ENCODE data around the gene MYH9. TPM values are rescaled to one million over a fixed set of nuclear protein-coding genes. Genes with fewer than 3 reads are reported as not detected.

MYH9 gene
- total and polyA plus RNA-seq, 11 donors, result 109 to 482 (median 238) TPM

- H3K36me3 ChIP-seq, result peaks cover 0 to 25% (median 0%) of the 10 kb centered on the region in 9 donors
- peak overlapping the region in 6 of 12 donors; percentile 1 to 35 (median 19) for H3K4me3 ChIP-seq
- no peak for DNase-seq
- peak overlapping the region; percentile 57 to 99 (median 88) for H3K27ac ChIP-seq
- H3K9me3 ChIP-seq, result no peaks in the 10 kb centered on the region
- intact Hi-C loops (cut with DNase I), result no loop called here
- no peaks in the 10 kb centered on the region for H3K27me3 ChIP-seq
- WGBS, 4 donors, result 24 to 34% (median 29%) methylated on average over 6 of the region's 6 CpGs
- peaks cover 57 to 98% (median 95%) of the 10 kb centered on the region in 12 donors for H3K4me1 ChIP-seq
- peak in 1 of 4 donors; percentile 14 for ATAC-seq
- TF ChIP-seq POLR2A (IDR thresholded peaks at IDR 0.05), result no peak
- no peak for TF ChIP-seq CTCF (IDR thresholded peaks at IDR 0.05)
These were observed 32.4 kb downstream of the MYH9 start for GRCh38 chr22:36355362-36355761.

- DNase-seq, result peak in 4 of 5 donors; percentile 70 to 82 (median 76)
- peak overlapping the region; percentile 57 to 99 (median 88) for H3K27ac ChIP-seq
- H3K4me1 ChIP-seq, result peaks cover 45 to 99% (median 96%) of the 10 kb centered on the region in 12 donors
- WGBS, 4 donors, result 37 to 49% (median 42%) methylated on average over 15 to 16 of the region's 16 CpGs
- peak overlapping the region in 2 of 12 donors; percentile 18 to 33 for H3K4me3 ChIP-seq
- no peak for TF ChIP-seq CTCF (IDR thresholded peaks at IDR 0.05)
- H3K9me3 ChIP-seq, result no peaks in the 10 kb centered on the region
- peaks cover 0 to 39% (median 12%) of the 10 kb centered on the region in 9 donors for H3K36me3 ChIP-seq
- intact Hi-C loops (cut with DNase I), result no loop called here
- H3K27me3 ChIP-seq, result no peaks in the 10 kb centered on the region
- peak in 3 of 4 donors; percentile 46 to 75 (median 59) for ATAC-seq
These were observed 34.8 kb downstream of the MYH9 start for GRCh38 chr22:36352803-36353507.

GRCh38 chr22:36351921-36352802 is 35.6 kb downstream of the MYH9 start:
- TF ChIP-seq CTCF (IDR thresholded peaks at IDR 0.05) (no peak), POLR2A (IDR thresholded peaks at IDR 0.05) (no peak)
- WGBS, 4 donors, result 22 to 30% (median 26%) methylated on average over 14 to 22 of the region's 22 CpGs
- H3K4me1 ChIP-seq, result peaks cover 43 to 99% (median 95%) of the 10 kb centered on the region in 12 donors
- H3K27ac ChIP-seq, result peak overlapping the region; percentile 57 to 99 (median 88)
- peaks cover 0 to 45% (median 18%) of the 10 kb centered on the region in 9 donors for H3K36me3 ChIP-seq
- H3K9me3 ChIP-seq, result no peaks in the 10 kb centered on the region
- no peaks in the 10 kb centered on the region for H3K27me3 ChIP-seq
- ATAC-seq (peak in 3 of 4 donors; percentile 9 to 12 (median 11)), DNase-seq (no peak)
- H3K4me3 ChIP-seq, result peak overlapping the region in 4 of 12 donors; percentile 9 to 33 (median 18)
- intact Hi-C loops (cut with DNase I), result loop anchor here in 1 of 10 donors (2.0 kb wide), 1 partner anchor 17 kb away; no protein-coding TSS in a partner anchor

All from heart left ventricle (tissue), 16 donors.